Loucy (cell line): ENCODE measurements around the gene PPP6R1.

Source experiments
- CTCF ChIP-seq: fragments of 200-600 bp; sonication (generic); conservative IDR thresholded peaks from 2 replicates; pipeline ENCODE4 v1.5.1; 2014; ENCODE audit warnings: mild to moderate bottlenecking, antibody characterized with exemption, low read length
- EZH2phosphoT487 ChIP-seq: fragments of 200-600 bp; IDR thresholded peaks from 2 replicates; pipeline ENCODE4 v1.6.1; 2018; ENCODE audit warnings: antibody characterized with exemption, mild to moderate bottlenecking, moderate library complexity, borderline replicate concordance

- no peak for TF ChIP-seq CTCF
- TF ChIP-seq EZH2phosphoT487 = no peak
Measured at GRCh38 chr19:55258828-55259539, at the start of gene PPP6R1.
